HepG2 (cell line): ENCODE data around the gene ANKLE1. TPM values are rescaled to one million over a fixed set of nuclear protein-coding genes. Genes with fewer than 3 reads are reported as not detected.
A peak's percentile ranks its signal among the peaks of the same experiment; 100 is the strongest.

Source experiments
- ATAC-seq: fragments of 200-7000 bp; cut with Tn5 transposase; 3 replicates; pipeline ENCODE4 v1.9.1; 2020; ENCODE audit warnings: mild to moderate bottlenecking, moderate library complexity
- BruUV-seq: library from RNA; stranded (reverse); fragments of 400-500 nt; replicated peaks from 2 replicates; lab custom pipeline; 2021; lab: Mats Ljungman, UMichigan
- CTCF ChIA-PET: fragments of 300-600 bp; formaldehyde crosslinking; extraction: SDS; loops from one replicate; lab custom pipeline; 2021; ENCODE audit warnings: low total read pairs, inconsistent platforms, low intra/inter-chr PET ratio; lab: Yijun Ruan, JAX
- POLR2A ChIA-PET: fragments of 350-600 bp; sonication (Branson Sonifier 250); formaldehyde crosslinking; loops from one replicate; lab custom pipeline; 2020; ENCODE audit warnings: antibody characterized with exemption, inconsistent platforms; lab: Yijun Ruan, JAX
- DNase-seq: peaks from one replicate; pipeline ENCODE4 v3.0.0-alpha.2; 2015; ENCODE audit warnings: low spot score
- FAIRE-seq: peaks from 3 replicates; lab custom pipeline; 2011; peaks lifted over from hg19 to GRCh38; lab: Jason Lieb, UNC
- H2AFZ ChIP-seq: one replicate; pipeline ENCODE4 v1.6.1; 2011; ENCODE audit warnings: low read length, inconsistent platforms
- H3K27ac ChIP-seq: fragments of 300-600 bp; 3 replicates; pipeline ENCODE4 v1.8.0; 2011; ENCODE audit warnings: mixed run types, mild to moderate bottlenecking, mixed read lengths, low read length, inconsistent platforms; ENCODE audit not compliant: insufficient read depth; ENCODE audit errors: extremely low read length
- H3K27me3 ChIP-seq, 2 experiments: fragments of 200-600 bp in 1 of 2; 2 replicates in 1 of 2; 3 replicates in 1 of 2; pipeline versions ENCODE4 v1.6.0 to v1.8.0; 2011; ENCODE audit warnings: low read length in 2 of 2, mild to moderate bottlenecking in 2 of 2, moderate library complexity in 2 of 2, inconsistent platforms in 1 of 2; ENCODE audit not compliant: insufficient read depth in 2 of 2, control insufficient read depth in 1 of 2
- H3K36me3 ChIP-seq, 2 experiments: fragments of 200-600 bp in 1 of 2; replicated peaks in 1 of 2; 2 replicates in 1 of 2; 3 replicates in 1 of 2; pipeline versions ENCODE4 v1.5.1 to v1.8.0; 2011; ENCODE audit warnings: low read length in 2 of 2, inconsistent platforms in 1 of 2; ENCODE audit not compliant: insufficient read depth in 2 of 2, control insufficient read depth in 1 of 2
- H3K4me1 ChIP-seq: 2 replicates; pipeline ENCODE4 v1.5.1; 2012; ENCODE audit warnings: low read length, inconsistent platforms; ENCODE audit not compliant: insufficient read depth
- H3K4me2 ChIP-seq: 2 replicates; pipeline ENCODE4 v1.6.0; 2011; ENCODE audit warnings: low read depth, low read length, inconsistent platforms
- H3K4me3 ChIP-seq, 3 experiments: fragments of 200-600 bp in 1 of 3; sonication (generic), shearing (Covaris generic) in 1 of 3; replicated peaks in 1 of 3; 2 replicates each; pipeline ENCODE4 v1.5.1; 2011 to 2016; ENCODE audit warnings: low read length in 3 of 3, inconsistent platforms in 2 of 3, low read depth in 2 of 3, mild to moderate bottlenecking in 2 of 3, control low read depth in 1 of 3, mixed read lengths in 1 of 3; ENCODE audit not compliant: insufficient read depth in 1 of 3
- H3K79me2 ChIP-seq: one replicate; pipeline ENCODE4 v1.6.1; 2011; ENCODE audit warnings: low read length, inconsistent platforms; ENCODE audit not compliant: insufficient read depth
- H3K9ac ChIP-seq: 2 replicates; pipeline ENCODE4 v1.6.0; 2011; ENCODE audit warnings: mild to moderate bottlenecking, low read depth, low read length, inconsistent platforms; ENCODE audit not compliant: insufficient read depth
- H3K9me3 ChIP-seq: 2 replicates; pipeline ENCODE4 v1.5.1; 2012; ENCODE audit warnings: mild to moderate bottlenecking, low read length
- H4K20me1 ChIP-seq: 2 replicates; pipeline ENCODE4 v1.6.0; 2011; ENCODE audit warnings: inconsistent platforms, mild to moderate bottlenecking, low read length, moderate library complexity; ENCODE audit not compliant: insufficient read depth
- ADNP ChIP-seq: sonication (generic); formaldehyde crosslinking; IDR thresholded peaks from 2 replicates; pipeline ENCODE4 v1.4.0; 2020; ENCODE audit warnings: missing genetic modification reagents
- ERF ChIP-seq: IDR thresholded peaks from 2 replicates; pipeline ENCODE4 v1.6.1; 2018; ENCODE audit warnings: missing biosample characterization, missing genetic modification reagents
- HNF1B ChIP-seq: sonication (generic); formaldehyde crosslinking; IDR thresholded peaks from 2 replicates; pipeline ENCODE4 v1.5.1; 2020; ENCODE audit warnings: mild to moderate bottlenecking, moderate library complexity, missing genetic modification reagents
- HNRNPLL ChIP-seq: fragments of 200-400 bp; formaldehyde crosslinking; IDR thresholded peaks from 2 replicates; pipeline ENCODE4 v1.6.1; 2017; ENCODE audit warnings: mild to moderate bottlenecking, low read depth, low read length; ENCODE audit not compliant: poor library complexity, severe bottlenecking
- KDM1A ChIP-seq: IDR thresholded peaks from 2 replicates; pipeline ENCODE4 v1.6.1; 2016; ENCODE audit warnings: missing compliant biosample characterization
- NR1H2 ChIP-seq: sonication (generic); formaldehyde crosslinking; IDR thresholded peaks from 2 replicates; pipeline ENCODE4 v1.8.1; 2022; ENCODE audit warnings: low read depth, missing genetic modification reagents, borderline replicate concordance
- ZFP36 ChIP-seq: fragments of 150-350 bp; IDR thresholded peaks from 2 replicates; pipeline ENCODE4 v1.6.1; 2018; ENCODE audit warnings: borderline replicate concordance, low read length, low read depth; ENCODE audit not compliant: partially characterized antibody
- ZMYM3 ChIP-seq: sonication (generic); formaldehyde crosslinking; IDR thresholded peaks from 2 replicates; pipeline ENCODE4 v1.5.1; 2020; ENCODE audit warnings: mild to moderate bottlenecking, missing genetic modification reagents
- ZNF281 ChIP-seq: sonication (generic); formaldehyde crosslinking; IDR thresholded peaks from 2 replicates; pipeline ENCODE4 v1.4.0; 2020; ENCODE audit warnings: missing genetic modification reagents, borderline replicate concordance
- ZNF460 ChIP-seq: sonication (generic); formaldehyde crosslinking; IDR thresholded peaks from 2 replicates; pipeline ENCODE4 v1.5.1; 2020; ENCODE audit warnings: missing genetic modification reagents, mild to moderate bottlenecking, borderline replicate concordance
- ZNF629 ChIP-seq: sonication (generic); formaldehyde crosslinking; conservative IDR thresholded peaks from 2 replicates; pipeline ENCODE4 v1.5.0; 2020; ENCODE audit warnings: missing genetic modification reagents
- ZNF720 ChIP-seq: sonication (generic); formaldehyde crosslinking; IDR thresholded peaks from 2 replicates; pipeline ENCODE4 v1.4.0; 2020; ENCODE audit warnings: missing genetic modification reagents
- WGBS: methylation state at CpG from one replicate; pipeline ENCODE4 v1.1.6; 2017; ENCODE audit warnings: low lambda C conversion rate; 5-methylcytosine and 5-hydroxymethylcytosine counted together
- in situ Hi-C: cut with HindIII; loops from 2 replicates; pipeline ENCODE4 v1.10.0; 2017; ENCODE audit warnings: low pct_unique_long_range_greater_than_20kb; ENCODE audit not compliant: extremely low pct_ligation_motif_present
- intact Hi-C: fragments of 100-400 bp; cut with micrococcal nuclease; formaldehyde crosslinking; loops from one replicate; pipeline ENCODE4 v1.10.0; 2022; ENCODE audit not compliant: unreplicated experiment
- polyA plus RNA-seq, 8 experiments: library from polyadenylated mRNA; depleted of rRNA in 3 of 8; stranded (reverse) in 7 of 8; unstranded in 1 of 8; fragments of >200 nt; fragmentation: Illumina TruSeq in 4 of 8; extraction: Trizol in 4 of 8; gene quantifications; 2 replicates each; pipeline versions ENCODE4 v1.2.1 to v1.2.3, GENCODE V29; 2011 to 2016; ENCODE audit warnings: low read depth in 4 of 8, missing spikeins in 1 of 8, mixed read lengths in 1 of 8; ENCODE audit not compliant: insufficient read depth in 1 of 8
- total RNA-seq, 5 experiments: library from RNA; depleted of rRNA; stranded (reverse); fragments of >200 nt; fragmentation: Illumina TruSeq; extraction: Trizol; gene quantifications; 2 replicates each; pipeline ENCODE4 v1.2.3, GENCODE V29; 2016; ENCODE audit warnings: low read depth in 1 of 5

Gene ANKLE1
- total and polyA plus RNA-seq, 2 of the 13 experiments (the other 11 are each of a cell fraction or from before 2014, with no cell fraction given): 0.69 to 1.5 TPM

- ChIA-PET POLR2A (interaction anchor here (1.4 to 3.4 kb wide), 4 partner anchors 9 to 49 kb away, joined by 5 to 13 read pairs (median 6); partner anchors contain the start of gene USE1), CTCF (no interaction called here)
- 68% methylated on average over 18 of the region's 23 CpGs for WGBS
- no peak for FAIRE-seq
- no peak overlapping the region for H3K27ac ChIP-seq
- TF ChIP-seq ZNF281 (CRISPR knock-in tag) (no peak), KDM1A (peak; percentile 84; the same call in 1 of the 2 replicates), HNRNPLL (peak; percentile 17), ZNF460 (CRISPR knock-in tag) (0 out of 2 replicates have a peak, but pooled peaks have one; percentile 33), ZMYM3 (peak; percentile 83), HNF1B (CRISPR knock-in tag) (0 out of 2 replicates have a peak, but pooled peaks have one; percentile 9), NR1H2 (no peak), ZNF629 (peak; percentile 79), ZNF720 (CRISPR knock-in tag) (no peak), ADNP (0 out of 2 replicates have a peak, but pooled peaks have one; percentile 43), ERF (CRISPR knock-in tag) (0 out of 2 replicates have a peak, but pooled peaks have one; percentile 5), ZFP36 (peak; percentile 83)
- ATAC-seq: no peak
- peaks cover 0 to 4% of the 10 kb centered on the region in 2 experiments; a peak in 1 of 5 replicates for H3K36me3 ChIP-seq
- intact Hi-C loops: no loop called here
- DNase-seq: no peak
- no peak overlapping the region for H2AFZ ChIP-seq
- peak overlapping the region in 2 of 3 experiments; percentile 9 to 27; a peak in 2 of 6 replicates for H3K4me3 ChIP-seq
- no peaks in the 10 kb centered on the region for H4K20me1 ChIP-seq
- H3K79me2 ChIP-seq: peaks cover 13% of the 10 kb centered on the region
- H3K4me1 ChIP-seq: peaks cover 66% of the 10 kb centered on the region
- H3K9me3 ChIP-seq: no peaks in the 10 kb centered on the region
- BruUV-seq: no TSS peak
- peak overlapping the region; percentile 54 for H3K4me2 ChIP-seq
- peaks cover 0 to 6% of the 10 kb centered on the region in 2 experiments; a peak in 2 of 5 replicates for H3K27me3 ChIP-seq
- in situ Hi-C loops: no loop called here
- peak overlapping the region; percentile 42; the same call in 1 of the 2 replicates for H3K9ac ChIP-seq
Observed at GRCh38 chr19:17263712-17264640, 17.7 kb upstream of the ANKLE1 start.
